GM23338 (cell line): ENCODE results near the gene AIP. TPM values are rescaled to one million over a fixed set of nuclear protein-coding genes. Genes with fewer than 3 reads are reported as not detected.

Experiments
- ATAC-seq: fragments of 200-7000 bp; cut with Tn5 transposase; 3 replicates; pipeline ENCODE4 v1.9.1; 2020
- DNase-seq: peaks from one replicate; pipeline ENCODE4 v3.0.0-alpha.2; 2015; ENCODE audit warnings: low spot score
- H2AFZ ChIP-seq: fragments of 200-600 bp; sonication (generic); 2 replicates; pipeline ENCODE4 v1.8.0; 2016; ENCODE audit warnings: antibody characterized with exemption, mild to moderate bottlenecking, moderate library complexity
- H3F3A ChIP-seq: fragments of 200-600 bp; sonication (generic); replicated peaks from 2 replicates; pipeline ENCODE4 v1.8.0; 2017; ENCODE audit warnings: antibody characterized with exemption, mixed run types, low read depth
- H3K27ac ChIP-seq: fragments of 200-600 bp; sonication (generic); 2 replicates; pipeline ENCODE4 v1.6.1; 2016; ENCODE audit warnings: low read depth
- H3K27me3 ChIP-seq: fragments of 200-600 bp; sonication (generic); 2 replicates; pipeline ENCODE4 v1.8.0; 2016; ENCODE audit warnings: mild to moderate bottlenecking, mixed run types, moderate library complexity; ENCODE audit not compliant: insufficient read depth
- H3K36me3 ChIP-seq: fragments of 200-600 bp; sonication (generic); 2 replicates; pipeline ENCODE4 v1.8.0; 2016; ENCODE audit warnings: mild to moderate bottlenecking; ENCODE audit not compliant: insufficient read depth
- H3K4me1 ChIP-seq: fragments of 200-600 bp; sonication (generic); 2 replicates; pipeline ENCODE4 v1.8.0; 2016; ENCODE audit warnings: mild to moderate bottlenecking, moderate library complexity; ENCODE audit not compliant: insufficient read depth
- H3K4me2 ChIP-seq: fragments of 200-600 bp; sonication (generic); 2 replicates; pipeline ENCODE4 v1.7.1; 2017; ENCODE audit warnings: mixed run types
- H3K4me3 ChIP-seq: fragments of 200-600 bp; sonication (generic); 2 replicates; pipeline ENCODE4 v1.6.1; 2016; ENCODE audit warnings: mixed run types
- H3K79me2 ChIP-seq: fragments of 200-600 bp; sonication (generic); replicated peaks from 2 replicates; pipeline ENCODE4 v1.8.0; 2017; ENCODE audit warnings: mild to moderate bottlenecking; ENCODE audit not compliant: insufficient read depth
- H3K9me2 ChIP-seq: fragments of 200-600 bp; sonication (generic); 2 replicates; pipeline ENCODE4 v1.8.0; 2017; ENCODE audit not compliant: insufficient read depth
- H4K20me1 ChIP-seq: fragments of 200-600 bp; sonication (generic); replicated peaks from 2 replicates; pipeline ENCODE4 v1.8.0; 2017; ENCODE audit warnings: mild to moderate bottlenecking; ENCODE audit not compliant: insufficient read depth
- H3K27ac Mint-ChIP-seq: 2 replicates; pipeline ENCODE4 v1.8.0; 2020; ENCODE audit warnings: inconsistent platforms, mild to moderate bottlenecking, moderate library complexity, mixed read lengths
- H3K27me3 Mint-ChIP-seq: 3 replicates; pipeline ENCODE4 v1.8.0; 2022; ENCODE audit warnings: low read depth, mild to moderate bottlenecking, moderate library complexity, mixed read lengths, inconsistent platforms; ENCODE audit not compliant: insufficient read depth, poor library complexity
- H3K36me3 Mint-ChIP-seq: 3 replicates; pipeline ENCODE4 v1.8.0; 2021; ENCODE audit warnings: low read depth, mild to moderate bottlenecking, inconsistent platforms, moderate library complexity, mixed read lengths
- H3K4me1 Mint-ChIP-seq: 3 replicates; pipeline ENCODE4 v1.8.0; 2020; ENCODE audit warnings: mild to moderate bottlenecking, inconsistent platforms, mixed read lengths
- H3K4me3 Mint-ChIP-seq: 3 replicates; pipeline ENCODE4 v1.8.0; 2021; ENCODE audit warnings: moderate library complexity, mild to moderate bottlenecking, inconsistent platforms, mixed read lengths
- H3K9me3 Mint-ChIP-seq: 3 replicates; pipeline ENCODE4 v1.8.0; 2020; ENCODE audit warnings: moderate library complexity, mild to moderate bottlenecking, inconsistent platforms, mixed read lengths
- CREB1 ChIP-seq: fragments of 250-450 bp; sonication (Bioruptor Pico); IDR thresholded peaks from 2 replicates; pipeline ENCODE4 v1.5.0; 2020; ENCODE audit warnings: low read depth, mild to moderate bottlenecking, moderate library complexity
- EZH2 ChIP-seq: fragments of 200-600 bp; sonication (generic); IDR thresholded peaks from one replicate; pipeline ENCODE4 v1.8.0; 2017; ENCODE audit warnings: antibody characterized with exemption, mild to moderate bottlenecking, low read depth; ENCODE audit not compliant: unreplicated experiment
- EZH2phosphoT487 ChIP-seq: fragments of 200-600 bp; sonication (generic); IDR thresholded peaks from one replicate; pipeline ENCODE4 v1.8.1; 2018; ENCODE audit warnings: antibody characterized with exemption; ENCODE audit not compliant: unreplicated experiment
- JUNB ChIP-seq: IDR thresholded peaks from one replicate; pipeline ENCODE4 v1.6.1; 2016; ENCODE audit warnings: antibody characterized with exemption; ENCODE audit not compliant: unreplicated experiment
- NANOG ChIP-seq: IDR thresholded peaks from 2 replicates; pipeline ENCODE4 v1.6.1; 2016; ENCODE audit warnings: antibody characterized with exemption, borderline replicate concordance
- POLR2AphosphoS5 ChIP-seq: IDR thresholded peaks from 2 replicates; pipeline ENCODE4 v1.6.1; 2016; ENCODE audit warnings: antibody characterized with exemption, low read depth
- REST ChIP-seq: IDR thresholded peaks from one replicate; pipeline ENCODE4 v1.6.1; 2018; ENCODE audit warnings: antibody characterized with exemption; ENCODE audit not compliant: unreplicated experiment
- STAT1 ChIP-seq: IDR thresholded peaks from one replicate; pipeline ENCODE4 v1.6.1; 2016; ENCODE audit warnings: antibody characterized with exemption; ENCODE audit not compliant: unreplicated experiment
- ZNF114 ChIP-seq: fragments of 250-450 bp; sonication (Bioruptor Pico); IDR thresholded peaks from 2 replicates; pipeline ENCODE4 v1.5.0; 2020; ENCODE audit warnings: mild to moderate bottlenecking, moderate library complexity
- ZNF462 ChIP-seq: fragments of 250-450 bp; sonication (Bioruptor Pico); IDR thresholded peaks from 2 replicates; pipeline ENCODE4 v1.5.0; 2020; ENCODE audit warnings: mild to moderate bottlenecking, moderate library complexity
- polyA plus RNA-seq: library from polyadenylated mRNA; unstranded; fragments of >200 nt; fragmentation: Nextera tagmentation; extraction: Ambion mirVana; gene quantifications from 2 replicates; pipeline ENCODE4 v1.2.1, GENCODE V29; 2016
- total RNA-seq: library from RNA; depleted of rRNA; stranded (reverse); fragments of >200 nt; shearing (Covaris generic); gene quantifications from 2 replicates; pipeline ENCODE4 v1.2.3, GENCODE V29; 2014
- TF ChIP-seq, protein P1 (sequence below): IDR thresholded peaks from 2 replicates; pipeline ENCODE4 v1.6.1; 2016; ENCODE audit warnings: antibody characterized with exemption
- TF ChIP-seq, protein P2 (sequence below), 2 experiments: fragments of 200-600 bp in 1 of 2; sonication (generic) in 1 of 2; conservative IDR thresholded peaks; 2 replicates each; pipeline versions ENCODE4 v1.5.1 to v1.6.1; 2016 to 2017; ENCODE audit warnings: antibody characterized with exemption in 2 of 2, low read depth in 2 of 2, mild to moderate bottlenecking in 2 of 2, moderate library complexity in 1 of 2

The AIP gene
- total and polyA plus RNA-seq, 2 experiments from 2014 or later: 29.1 to 32.1 TPM

DNA sequence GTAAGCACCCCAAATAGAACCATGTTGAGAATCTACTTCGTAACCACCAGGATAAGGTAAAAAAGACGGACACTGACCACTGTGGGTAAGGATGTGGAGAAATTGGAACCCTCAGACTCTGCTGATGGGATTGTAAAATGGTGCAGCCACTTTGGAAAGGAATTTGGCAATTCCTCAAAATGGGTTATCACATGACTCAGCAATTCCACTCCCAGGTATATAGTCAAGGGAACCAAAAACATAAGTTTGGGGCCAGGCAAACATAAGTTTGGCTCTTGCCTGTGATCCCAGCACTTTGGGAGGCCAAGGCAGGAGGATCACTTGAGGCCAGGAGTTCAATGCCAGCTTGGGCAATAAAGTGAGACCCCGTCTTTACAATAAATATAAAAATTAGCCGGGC, 45.5 kb downstream of the AIP start:
- no peak overlapping the region for H3K27ac Mint-ChIP-seq
- H3K4me1 ChIP-seq: no peaks in the 10 kb centered on the region
- H3K4me3 Mint-ChIP-seq: no peak overlapping the region

More for the DNA sequence above, 45.5 kb downstream of the AIP start:
- no peaks in the 10 kb centered on the region for H4K20me1 ChIP-seq
- no peak overlapping the region for H3K4me3 ChIP-seq
- peaks cover 11% of the 10 kb centered on the region for H3K27me3 Mint-ChIP-seq
- H3K4me2 ChIP-seq: no peak overlapping the region
- H3K36me3 ChIP-seq: no peaks in the 10 kb centered on the region
- H3K4me1 Mint-ChIP-seq: no peaks in the 10 kb centered on the region; the same call in 2 of the 3 replicates
- peaks cover 17% of the 10 kb centered on the region for H3K9me3 Mint-ChIP-seq
- no peak overlapping the region for H3K27ac ChIP-seq
- no peak for DNase-seq
- no peaks in the 10 kb centered on the region; the same call in 1 of the 3 replicates for H3K36me3 Mint-ChIP-seq
- TF ChIP-seq EZH2phosphoT487: no peak
- no peak for TF ChIP-seq CREB1 (CRISPR knock-in tag)
- no peak for TF ChIP-seq NANOG
- no peak for TF ChIP-seq STAT1
- TF ChIP-seq, protein P1, sequence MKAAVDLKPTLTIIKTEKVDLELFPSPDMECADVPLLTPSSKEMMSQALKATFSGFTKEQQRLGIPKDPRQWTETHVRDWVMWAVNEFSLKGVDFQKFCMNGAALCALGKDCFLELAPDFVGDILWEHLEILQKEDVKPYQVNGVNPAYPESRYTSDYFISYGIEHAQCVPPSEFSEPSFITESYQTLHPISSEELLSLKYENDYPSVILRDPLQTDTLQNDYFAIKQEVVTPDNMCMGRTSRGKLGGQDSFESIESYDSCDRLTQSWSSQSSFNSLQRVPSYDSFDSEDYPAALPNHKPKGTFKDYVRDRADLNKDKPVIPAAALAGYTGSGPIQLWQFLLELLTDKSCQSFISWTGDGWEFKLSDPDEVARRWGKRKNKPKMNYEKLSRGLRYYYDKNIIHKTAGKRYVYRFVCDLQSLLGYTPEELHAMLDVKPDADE: no peak
- TF ChIP-seq ZNF462 (CRISPR knock-in tag): no peak
- TF ChIP-seq EZH2: no peak
- no peak for TF ChIP-seq JUNB
- no peak for TF ChIP-seq REST
- TF ChIP-seq, protein P2, sequence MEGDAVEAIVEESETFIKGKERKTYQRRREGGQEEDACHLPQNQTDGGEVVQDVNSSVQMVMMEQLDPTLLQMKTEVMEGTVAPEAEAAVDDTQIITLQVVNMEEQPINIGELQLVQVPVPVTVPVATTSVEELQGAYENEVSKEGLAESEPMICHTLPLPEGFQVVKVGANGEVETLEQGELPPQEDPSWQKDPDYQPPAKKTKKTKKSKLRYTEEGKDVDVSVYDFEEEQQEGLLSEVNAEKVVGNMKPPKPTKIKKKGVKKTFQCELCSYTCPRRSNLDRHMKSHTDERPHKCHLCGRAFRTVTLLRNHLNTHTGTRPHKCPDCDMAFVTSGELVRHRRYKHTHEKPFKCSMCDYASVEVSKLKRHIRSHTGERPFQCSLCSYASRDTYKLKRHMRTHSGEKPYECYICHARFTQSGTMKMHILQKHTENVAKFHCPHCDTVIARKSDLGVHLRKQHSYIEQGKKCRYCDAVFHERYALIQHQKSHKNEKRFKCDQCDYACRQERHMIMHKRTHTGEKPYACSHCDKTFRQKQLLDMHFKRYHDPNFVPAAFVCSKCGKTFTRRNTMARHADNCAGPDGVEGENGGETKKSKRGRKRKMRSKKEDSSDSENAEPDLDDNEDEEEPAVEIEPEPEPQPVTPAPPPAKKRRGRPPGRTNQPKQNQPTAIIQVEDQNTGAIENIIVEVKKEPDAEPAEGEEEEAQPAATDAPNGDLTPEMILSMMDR (conservative IDR thresholded peaks at IDR 0.05; ENCODE audit: low read depth in 2 of 2): no peak
- TF ChIP-seq ZNF114: no peak
- TF ChIP-seq POLR2AphosphoS5: no peak
- H3K9me2 ChIP-seq: 0 out of 2 replicates have a peak, but pooled peaks cover 5% of the 10 kb centered on the region
- H3K79me2 ChIP-seq: no peaks in the 10 kb centered on the region
- H3K27me3 ChIP-seq: no peaks in the 10 kb centered on the region
- H2AFZ ChIP-seq: no peak overlapping the region
- no peaks in the 10 kb centered on the region for H3F3A ChIP-seq
- ATAC-seq: no peak
